ENCODE results near the gene FAM83F. TPM values are rescaled to one million over a fixed set of nuclear protein-coding genes. Genes with fewer than 3 reads are reported as not detected.

FAM83F gene
- polyA plus RNA-seq, 1 donor (not counting 4 experiments of a cell fraction or from before 2014, with no cell fraction given): 22.8 TPM

DNA sequence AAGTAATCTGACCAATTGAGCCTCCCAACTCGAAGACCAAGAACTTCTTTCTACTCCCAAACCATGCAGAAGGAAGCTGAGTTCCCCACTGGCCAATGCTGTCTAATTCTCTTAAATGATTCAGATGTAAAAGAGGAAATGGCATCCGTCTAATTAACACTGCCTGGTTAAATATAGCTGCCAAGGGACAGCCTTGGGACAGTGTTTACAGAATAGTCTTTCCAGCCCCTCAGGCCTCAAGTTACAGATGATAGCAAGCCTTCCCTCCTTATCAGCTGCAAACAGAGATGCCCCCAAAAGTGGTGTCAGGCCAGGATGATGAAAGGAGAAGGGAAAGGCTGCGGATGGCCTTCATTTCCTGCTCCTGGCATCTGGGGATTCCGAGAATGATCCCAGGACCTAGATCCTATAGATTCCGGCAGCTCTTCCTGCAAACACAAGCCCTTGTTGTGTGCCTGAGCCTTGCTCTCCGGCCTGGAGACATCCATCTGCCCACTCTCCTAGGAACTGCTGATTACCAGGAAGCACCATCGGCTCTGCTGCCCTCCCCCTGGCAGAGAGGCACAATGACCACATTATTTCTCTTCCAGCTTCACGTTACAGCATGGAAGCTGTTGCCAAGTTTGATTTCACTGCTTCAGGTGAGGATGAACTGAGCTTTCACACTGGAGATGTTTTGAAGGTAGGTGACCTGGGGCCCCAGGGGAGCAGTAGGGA is 48.1 kb upstream of the FAM83F start:
- DNase-seq (ENCODE audit: low read depth, low spot score) (no peak), FAIRE-seq (no peak)
- no peaks in the 10 kb centered on the region for H3K9me1 ChIP-seq (ENCODE audit: control insufficient read depth, extremely low read depth, insufficient read depth, low read length)
- H4K20me1 ChIP-seq (ENCODE audit: control insufficient read depth, extremely low read depth, insufficient read depth, low read length): no peaks in the 10 kb centered on the region
- TF ChIP-seq EZH2 (IDR thresholded peaks at IDR 0.05; ENCODE audit: low read length): no peak
- TF ChIP-seq, protein P1, sequence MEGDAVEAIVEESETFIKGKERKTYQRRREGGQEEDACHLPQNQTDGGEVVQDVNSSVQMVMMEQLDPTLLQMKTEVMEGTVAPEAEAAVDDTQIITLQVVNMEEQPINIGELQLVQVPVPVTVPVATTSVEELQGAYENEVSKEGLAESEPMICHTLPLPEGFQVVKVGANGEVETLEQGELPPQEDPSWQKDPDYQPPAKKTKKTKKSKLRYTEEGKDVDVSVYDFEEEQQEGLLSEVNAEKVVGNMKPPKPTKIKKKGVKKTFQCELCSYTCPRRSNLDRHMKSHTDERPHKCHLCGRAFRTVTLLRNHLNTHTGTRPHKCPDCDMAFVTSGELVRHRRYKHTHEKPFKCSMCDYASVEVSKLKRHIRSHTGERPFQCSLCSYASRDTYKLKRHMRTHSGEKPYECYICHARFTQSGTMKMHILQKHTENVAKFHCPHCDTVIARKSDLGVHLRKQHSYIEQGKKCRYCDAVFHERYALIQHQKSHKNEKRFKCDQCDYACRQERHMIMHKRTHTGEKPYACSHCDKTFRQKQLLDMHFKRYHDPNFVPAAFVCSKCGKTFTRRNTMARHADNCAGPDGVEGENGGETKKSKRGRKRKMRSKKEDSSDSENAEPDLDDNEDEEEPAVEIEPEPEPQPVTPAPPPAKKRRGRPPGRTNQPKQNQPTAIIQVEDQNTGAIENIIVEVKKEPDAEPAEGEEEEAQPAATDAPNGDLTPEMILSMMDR (optimal IDR thresholded peaks at IDR 0.05 in 1 of 3, IDR thresholded peaks at IDR 0.05 in 1 of 3, conservative IDR thresholded peaks at IDR 0.05 in 1 of 3; ENCODE audit: extremely low read depth in 1 of 3, insufficient read depth in 2 of 3, low read length in 3 of 3): no peak
- no peaks in the 10 kb centered on the region for H3K36me3 ChIP-seq (ENCODE audit: control insufficient read depth in 2 of 2, extremely low read depth in 1 of 2, insufficient read depth in 2 of 2, low read length in 2 of 2)
- no peak overlapping the region for H3K9ac ChIP-seq (ENCODE audit: control insufficient read depth, extremely low read depth, insufficient read depth, low read length)
- no peak overlapping the region for H2AFZ ChIP-seq (ENCODE audit: control insufficient read depth, low read length)
- no peaks in the 10 kb centered on the region for H3K79me2 ChIP-seq (ENCODE audit: control insufficient read depth, insufficient read depth, low read length)
- H3K4me3 ChIP-seq (ENCODE audit: control insufficient read depth in 2 of 3, extremely low read depth in 1 of 3, insufficient read depth in 2 of 3, low read depth in 1 of 3, low read length in 3 of 3): no peak overlapping the region
- H3K4me1 ChIP-seq (ENCODE audit: control insufficient read depth, extremely low read depth, insufficient read depth, low read length): no peaks in the 10 kb centered on the region
- dilution Hi-C loops (cut with MboI; ENCODE audit: extremely low pct_ligation_motif_present, low sequenced_read_pairs): no loop called here
- H3K4me2 ChIP-seq (ENCODE audit: control insufficient read depth, extremely low read depth, insufficient read depth, low read depth, low read length): no peak overlapping the region
- H3K27ac ChIP-seq (ENCODE audit: control insufficient read depth, insufficient read depth, low read length): no peak overlapping the region
- H3K27me3 ChIP-seq (ENCODE audit: control insufficient read depth, extremely low read depth, insufficient read depth, low read length): peaks cover 11% of the 10 kb centered on the region
- no peaks in the 10 kb centered on the region for H3K9me3 ChIP-seq (ENCODE audit: control insufficient read depth, low read depth, low read length)

DNA sequence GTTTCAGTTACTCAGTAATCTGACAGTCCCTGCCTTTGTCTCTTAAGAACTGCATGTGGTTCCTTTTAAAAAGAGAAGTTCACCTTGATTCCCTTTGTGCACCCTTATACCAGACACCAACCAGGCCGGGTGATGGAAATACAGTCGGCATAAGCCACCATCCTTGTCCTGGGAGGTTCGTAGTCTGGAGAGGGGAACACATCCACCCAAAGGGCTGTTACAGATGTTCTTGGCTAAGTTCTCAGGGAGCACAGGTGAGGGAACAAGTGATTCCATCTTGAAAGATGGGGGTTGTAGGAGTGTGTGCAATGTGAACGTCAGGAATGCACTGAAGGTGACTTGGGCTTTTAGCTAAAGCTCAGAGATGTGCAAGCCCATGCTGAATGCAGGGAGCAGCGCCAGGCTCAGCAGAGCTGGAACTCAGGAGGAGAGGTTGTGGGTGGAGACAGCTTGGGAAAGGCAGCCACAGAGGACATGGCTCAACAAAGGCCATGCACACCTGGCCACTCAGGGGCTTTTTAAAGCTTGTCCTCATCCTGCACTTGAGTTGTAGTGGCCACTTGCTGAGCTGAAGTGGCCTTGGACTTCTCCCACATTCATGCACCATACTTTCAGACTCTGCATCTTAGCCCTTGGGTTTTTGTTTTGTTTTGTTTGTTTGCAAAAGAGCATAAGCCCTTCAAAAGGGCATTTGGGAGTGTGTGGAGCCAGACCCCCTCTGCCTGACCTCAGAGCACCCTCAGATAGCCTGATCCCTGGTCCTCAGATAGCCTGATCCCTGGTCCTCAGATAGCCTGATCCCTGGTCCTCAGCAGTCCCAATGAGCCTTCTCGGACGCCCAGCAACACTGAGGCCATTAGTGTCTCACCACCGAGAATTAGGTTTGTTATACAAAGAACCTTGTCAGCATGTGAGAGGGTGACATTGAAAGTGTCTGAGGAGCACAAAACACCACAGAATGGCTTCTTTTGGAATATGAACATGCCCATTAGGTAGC is 47.2 kb upstream of the FAM83F start:
- DNase-seq (ENCODE audit: low read depth, low spot score) (no peak), FAIRE-seq (no peak)
- no peaks in the 10 kb centered on the region for H3K9me1 ChIP-seq (ENCODE audit: control insufficient read depth, extremely low read depth, insufficient read depth, low read length)
- TF ChIP-seq, protein P1 (optimal IDR thresholded peaks at IDR 0.05 in 1 of 3, IDR thresholded peaks at IDR 0.05 in 1 of 3, conservative IDR thresholded peaks at IDR 0.05 in 1 of 3; ENCODE audit: extremely low read depth in 1 of 3, insufficient read depth in 2 of 3, low read length in 3 of 3): no peak
- TF ChIP-seq EZH2 (IDR thresholded peaks at IDR 0.05; ENCODE audit: low read length): no peak
- H3K27ac ChIP-seq (ENCODE audit: control insufficient read depth, insufficient read depth, low read length): no peak overlapping the region
- no peaks in the 10 kb centered on the region for H3K36me3 ChIP-seq (ENCODE audit: control insufficient read depth in 2 of 2, extremely low read depth in 1 of 2, insufficient read depth in 2 of 2, low read length in 2 of 2)
- no peaks in the 10 kb centered on the region for H3K79me2 ChIP-seq (ENCODE audit: control insufficient read depth, insufficient read depth, low read length)
- H3K4me1 ChIP-seq (ENCODE audit: control insufficient read depth, extremely low read depth, insufficient read depth, low read length): no peaks in the 10 kb centered on the region
- dilution Hi-C loops (cut with MboI; ENCODE audit: extremely low pct_ligation_motif_present, low sequenced_read_pairs): no loop called here
- H3K9me3 ChIP-seq (ENCODE audit: control insufficient read depth, low read depth, low read length): no peaks in the 10 kb centered on the region
- no peak overlapping the region for H3K4me2 ChIP-seq (ENCODE audit: control insufficient read depth, extremely low read depth, insufficient read depth, low read depth, low read length)
- peaks cover 11% of the 10 kb centered on the region for H3K27me3 ChIP-seq (ENCODE audit: control insufficient read depth, extremely low read depth, insufficient read depth, low read length)
- H2AFZ ChIP-seq (ENCODE audit: control insufficient read depth, low read length): no peak overlapping the region
- H3K4me3 ChIP-seq (ENCODE audit: control insufficient read depth in 2 of 3, extremely low read depth in 1 of 3, insufficient read depth in 2 of 3, low read depth in 1 of 3, low read length in 3 of 3): no peak overlapping the region
- no peak overlapping the region for H3K9ac ChIP-seq (ENCODE audit: control insufficient read depth, extremely low read depth, insufficient read depth, low read length)
- H4K20me1 ChIP-seq (ENCODE audit: control insufficient read depth, extremely low read depth, insufficient read depth, low read length): no peaks in the 10 kb centered on the region
